Type B pancreatic cell (in vitro differentiated cells): ENCODE data around the gene KIRREL3. TPM values are rescaled to one million over a fixed set of nuclear protein-coding genes. Genes with fewer than 3 reads are reported as not detected.

Experiments used
- DNase-seq: peaks from one replicate; pipeline ENCODE4 v3.0.0; 2021; ENCODE audit warnings: mixed read lengths; ENCODE audit not compliant: unreplicated experiment; ENCODE audit errors: extremely low spot score
- H3K27ac Mint-ChIP-seq: 2 replicates; pipeline ENCODE4 v1.8.0; 2021; ENCODE audit warnings: mild to moderate bottlenecking, mixed read lengths
- H3K27me3 Mint-ChIP-seq: 2 replicates; pipeline ENCODE4 v1.8.0; 2021; ENCODE audit warnings: mixed read lengths
- H3K36me3 Mint-ChIP-seq: 2 replicates; pipeline ENCODE4 v1.8.0; 2021; ENCODE audit warnings: mixed read lengths
- H3K4me1 Mint-ChIP-seq: one replicate; pipeline ENCODE4 v1.8.0; 2021; ENCODE audit warnings: mixed read lengths; ENCODE audit not compliant: unreplicated experiment
- H3K4me3 Mint-ChIP-seq: 2 replicates; pipeline ENCODE4 v1.8.0; 2021; ENCODE audit warnings: mild to moderate bottlenecking, mixed read lengths
- H3K9me3 Mint-ChIP-seq: 2 replicates; pipeline ENCODE4 v1.8.0; 2021; ENCODE audit warnings: mixed read lengths
- CTCF ChIP-seq: fragments of 200-600 bp; sonication (generic); conservative IDR thresholded peaks from 2 replicates; pipeline ENCODE4 v1.5.0; 2021; ENCODE audit warnings: antibody characterized with exemption, mild to moderate bottlenecking
- total RNA-seq: library from RNA; stranded (reverse); gene quantifications from 2 replicates; pipeline ENCODE4 v1.2.1, GENCODE V29; 2021; ENCODE audit warnings: low replicate concordance

Gene KIRREL3
- total RNA-seq, 1 donor from 2014 or later = 4.1 TPM

GRCh38 chr11:126599217-126599897 lies 401.2 kb downstream of the KIRREL3 start:
- Mint-ChIP-seq H3K4me3 (no peak overlapping the region), H3K4me1 (peaks cover 51% of the 10 kb centered on the region), H3K27me3 (peaks cover 39% of the 10 kb centered on the region), H3K36me3 (no peaks in the 10 kb centered on the region), H3K9me3 (no peaks in the 10 kb centered on the region), H3K27ac (no peak overlapping the region)
- DNase-seq = no peak
- no peak for TF ChIP-seq CTCF

- Mint-ChIP-seq H3K36me3 (no peaks in the 10 kb centered on the region), H3K9me3 (no peaks in the 10 kb centered on the region), H3K27me3 (peaks cover 38% of the 10 kb centered on the region), H3K4me1 (peaks cover 54% of the 10 kb centered on the region), H3K4me3 (no peak overlapping the region), H3K27ac (no peak overlapping the region)
- DNase-seq = no peak
- TF ChIP-seq CTCF = no peak
Observed at GRCh38 chr11:126598344-126599216, 402.0 kb downstream of the KIRREL3 start.

DNA sequence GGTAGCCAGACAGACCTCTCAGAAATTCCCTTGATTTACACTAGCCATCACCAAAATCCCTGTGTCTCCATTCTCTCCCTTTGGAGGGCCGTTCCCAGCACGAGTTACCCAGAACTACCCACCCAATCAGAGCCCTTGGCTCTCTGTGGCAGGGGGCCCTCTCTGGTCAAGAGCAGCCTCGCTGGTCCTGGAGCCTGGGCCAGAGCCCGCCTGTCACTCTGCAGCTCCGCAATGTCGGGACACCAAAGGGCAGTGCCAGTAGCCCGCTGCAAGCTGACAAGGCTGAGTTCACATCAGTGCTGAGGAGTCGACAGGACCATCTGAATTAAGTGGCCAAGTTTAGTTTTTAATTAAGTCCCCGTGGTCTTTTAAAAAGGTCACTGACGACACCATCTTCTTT lies 403.5 kb downstream of the KIRREL3 start:
- Mint-ChIP-seq H3K27ac (no peak overlapping the region), H3K27me3 (peaks cover 32% of the 10 kb centered on the region), H3K4me1 (peaks cover 52% of the 10 kb centered on the region), H3K4me3 (no peak overlapping the region), H3K9me3 (no peaks in the 10 kb centered on the region), H3K36me3 (no peaks in the 10 kb centered on the region)
- no peak for TF ChIP-seq CTCF
- DNase-seq = no peak

GRCh38 chr11:126596474-126596873 lies 404.1 kb downstream of the KIRREL3 start:
- H3K9me3 Mint-ChIP-seq = no peaks in the 10 kb centered on the region
- no peak overlapping the region for H3K4me3 Mint-ChIP-seq
- no peak for TF ChIP-seq CTCF
- H3K4me1 Mint-ChIP-seq = peaks cover 47% of the 10 kb centered on the region
- no peaks in the 10 kb centered on the region for H3K36me3 Mint-ChIP-seq
- DNase-seq = no peak
- peaks cover 28% of the 10 kb centered on the region for H3K27me3 Mint-ChIP-seq
- H3K27ac Mint-ChIP-seq = no peak overlapping the region

GRCh38 chr11:126595560-126595959 lies 405.0 kb downstream of the KIRREL3 start:
- Mint-ChIP-seq H3K4me1 (peaks cover 38% of the 10 kb centered on the region), H3K4me3 (no peak overlapping the region), H3K9me3 (no peaks in the 10 kb centered on the region), H3K36me3 (no peaks in the 10 kb centered on the region), H3K27ac (no peak overlapping the region), H3K27me3 (peaks cover 28% of the 10 kb centered on the region)
- DNase-seq = no peak
- TF ChIP-seq CTCF = no peak
